GM18951 (cell line): ENCODE data around the gene UGT1A3.

Experiments used
- POLR2A ChIP-seq: IDR thresholded peaks from 4 replicates; pipeline ENCODE4 v1.6.1; 2011; ENCODE audit warnings: mild to moderate bottlenecking; ENCODE audit not compliant: insufficient read length, insufficient read depth; ENCODE audit errors: extremely low read depth
- in situ Hi-C: fragments of 300-500 bp; cut with MboI; formaldehyde crosslinking; loops from one replicate; pipeline ENCODE4 v1.12.0; 2022; ENCODE audit warnings: low sequenced_read_pairs, mixed read lengths, inconsistent platforms; ENCODE audit not compliant: unreplicated experiment

The UGT1A3 gene

GRCh38 chr2:233800208-233800607 lies 71.4 kb downstream of the UGT1A3 start:
- TF ChIP-seq POLR2A = no peak
- in situ Hi-C loops = loop anchor here (10.0 kb wide), 1 partner anchor 335 kb away; no protein-coding TSS in a partner anchor

GRCh38 chr2:233801357-233802131 lies 72.7 kb downstream of the UGT1A3 start:
- TF ChIP-seq POLR2A = no peak
- in situ Hi-C loops = loop anchor here (10.0 kb wide), 1 partner anchor 337 kb away; no protein-coding TSS in a partner anchor

GRCh38 chr2:233802132-233802815 lies 73.4 kb downstream of the UGT1A3 start:
- in situ Hi-C loops = loop anchor here (10.0 kb wide), 1 partner anchor 337 kb away; no protein-coding TSS in a partner anchor
- no peak for TF ChIP-seq POLR2A

GRCh38 chr2:233803292-233803911 lies 74.6 kb downstream of the UGT1A3 start:
- no peak for TF ChIP-seq POLR2A
- in situ Hi-C loops = loop anchor here (10.0 kb wide), 1 partner anchor 339 kb away; no protein-coding TSS in a partner anchor

DNA sequence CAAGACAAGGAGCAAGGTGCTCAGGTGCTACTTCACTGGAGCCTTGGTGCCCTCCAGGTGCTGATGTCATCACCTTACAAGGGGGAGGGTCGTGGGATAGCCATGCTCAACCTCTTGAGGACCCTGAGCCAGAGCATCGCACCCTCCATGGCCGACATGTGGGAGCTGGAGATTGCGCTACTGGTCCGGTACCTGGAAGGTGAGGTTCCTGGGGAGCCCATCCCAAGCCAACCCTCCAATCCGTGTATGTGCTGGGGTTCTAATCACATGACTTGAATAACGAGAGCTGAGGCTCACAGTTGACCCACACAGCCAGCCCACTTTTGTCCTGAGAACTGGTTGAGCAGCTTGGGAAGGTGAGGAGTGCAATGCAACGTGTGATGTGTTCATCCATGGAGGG lies 75.2 kb downstream of the UGT1A3 start:
- in situ Hi-C loops = loop anchor here (10.0 kb wide), 1 partner anchor 339 kb away; no protein-coding TSS in a partner anchor
- no peak for TF ChIP-seq POLR2A

GRCh38 chr2:233807215-233807865 lies 78.5 kb downstream of the UGT1A3 start:
- in situ Hi-C loops = loop anchor here (10.0 kb wide), 1 partner anchor 343 kb away; no protein-coding TSS in a partner anchor
- TF ChIP-seq POLR2A = no peak

DNA sequence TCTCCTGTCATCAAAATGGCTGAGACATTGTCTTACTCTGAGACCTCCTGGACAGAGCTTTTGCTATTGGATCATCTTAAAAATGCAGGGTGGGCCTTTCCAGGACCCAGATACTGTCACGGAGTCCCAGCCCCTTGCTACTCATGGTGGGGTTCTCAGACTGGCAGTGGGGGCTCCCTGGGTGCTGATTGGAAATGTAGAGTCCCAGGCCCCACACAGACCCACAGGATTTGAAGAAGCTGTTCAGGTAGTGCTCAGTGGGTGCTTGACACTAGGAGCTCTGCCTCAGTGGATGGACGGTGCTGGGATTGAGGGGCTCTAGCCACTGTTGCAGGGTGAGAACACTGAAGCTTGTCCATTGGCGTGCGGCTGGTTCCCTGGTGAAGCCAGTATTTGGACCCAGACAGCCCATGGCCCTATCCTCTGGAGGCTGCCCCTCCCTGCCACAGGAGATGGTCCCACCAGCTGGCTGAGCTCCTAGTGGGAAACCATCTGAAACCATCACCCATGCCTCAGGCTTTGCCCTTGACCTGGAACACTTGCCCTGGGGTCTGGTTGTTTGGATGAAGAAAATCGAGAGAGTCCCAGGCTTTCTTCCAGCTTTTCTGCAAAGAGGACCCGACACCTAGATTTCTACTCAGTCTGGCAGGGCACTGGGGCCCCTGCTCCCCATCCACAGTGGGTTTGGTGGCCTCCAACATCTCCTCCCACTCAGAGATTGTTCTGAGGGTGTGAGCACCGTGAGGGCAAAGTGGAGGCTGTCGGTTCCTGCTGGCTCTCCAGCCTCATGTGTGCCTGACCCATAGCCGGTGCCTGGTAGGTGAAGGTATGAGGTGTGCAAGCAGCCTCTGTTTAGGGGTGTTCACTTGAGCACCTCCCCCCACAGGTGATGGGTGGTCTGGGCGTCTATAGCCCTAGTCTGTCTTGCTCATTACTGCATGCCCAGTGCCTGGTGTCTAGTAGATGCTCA lies 79.4 kb downstream of the UGT1A3 start:
- in situ Hi-C loops = loop anchor here (10.0 kb wide), 1 partner anchor 343 kb away; no protein-coding TSS in a partner anchor
- TF ChIP-seq POLR2A = no peak

GRCh38 chr2:233810385-233810784 lies 81.5 kb downstream of the UGT1A3 start:
- no peak for TF ChIP-seq POLR2A
- in situ Hi-C loops = no loop called here

- in situ Hi-C loops = no loop called here
- no peak for TF ChIP-seq POLR2A
Measured at GRCh38 chr2:233811087-233811486, 82.2 kb downstream of the UGT1A3 start.

DNA sequence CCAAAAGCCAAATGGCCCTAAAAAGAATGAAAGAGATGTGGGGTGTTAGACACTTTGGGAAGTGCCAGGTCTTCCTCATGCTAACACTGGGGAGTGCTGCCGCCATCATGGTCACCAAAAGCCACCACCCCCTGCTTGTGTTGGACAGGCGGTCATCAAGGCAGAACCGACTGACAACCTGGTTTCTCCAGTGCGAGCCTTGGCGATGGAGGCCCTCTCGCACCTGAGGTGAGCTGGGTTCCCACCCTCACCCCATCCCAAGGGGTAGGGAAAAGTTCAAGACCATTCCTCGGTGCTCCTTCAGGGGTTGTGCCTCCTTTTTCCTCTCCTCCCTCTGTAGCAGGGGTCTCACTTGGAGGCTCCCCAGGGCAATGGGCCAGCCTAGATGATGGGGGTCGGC lies 82.9 kb downstream of the UGT1A3 start:
- in situ Hi-C loops = no loop called here
- TF ChIP-seq POLR2A = no peak

GRCh38 chr2:233813236-233814055 lies 84.6 kb downstream of the UGT1A3 start:
- no peak for TF ChIP-seq POLR2A
- in situ Hi-C loops = no loop called here
